Spleen (tissue), 7 donors: ENCODE measurements around the gene KRTAP5-3.

Experiments used
- POLR2A ChIP-seq, 3 donors: fragments of 450-650 bp; IDR thresholded peaks; one replicate each; pipeline ENCODE4 v1.5.1; 2017; ENCODE audit warnings: antibody characterized with exemption in 3 of 3, mild to moderate bottlenecking in 1 of 3
- TF ChIP-seq, protein P1 (sequence below), 11 experiments: fragments of 200-600 bp in 7 of 11; fragments of 450-650 bp in 4 of 11; sonication (generic) in 4 of 11; IDR thresholded peaks in 8 of 11; conservative IDR thresholded peaks in 3 of 11; 1 replicate in 7 of 11; 2 replicates in 4 of 11; pipeline versions ENCODE4 v1.4.0 to v1.8.0; 2016 to 2021; ENCODE audit warnings: antibody characterized with exemption in 11 of 11, inconsistent platforms in 4 of 11, mild to moderate bottlenecking in 1 of 11
- donor health status: DM: no; HTN: no; CAD: no; lungs with moderate emphysema.
- donor health status: DM: no; HTN: no; CAD: no.
- donor health status: DM: no; HTN: no; CAD: no.

DNA sequence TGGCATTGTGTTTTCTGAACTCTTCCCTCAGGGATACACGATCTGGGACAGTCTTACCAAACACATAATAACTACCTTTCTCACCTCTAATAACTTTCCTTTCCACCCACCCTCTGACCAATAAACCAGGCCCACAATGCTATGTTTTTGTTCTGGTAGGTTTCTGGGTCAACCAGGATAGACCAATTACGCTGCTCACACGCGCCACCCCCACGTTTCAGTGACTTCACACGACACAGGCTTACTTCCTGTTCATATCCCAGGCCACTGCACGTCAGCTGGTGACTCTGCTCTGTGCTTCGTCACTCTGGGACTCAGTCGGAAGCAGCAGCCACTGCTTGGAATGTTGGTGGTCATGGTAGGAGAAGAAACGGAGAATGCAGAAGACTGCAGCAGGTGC lies 11.2 kb upstream of the KRTAP5-3 start:
- TF ChIP-seq, protein P1, sequence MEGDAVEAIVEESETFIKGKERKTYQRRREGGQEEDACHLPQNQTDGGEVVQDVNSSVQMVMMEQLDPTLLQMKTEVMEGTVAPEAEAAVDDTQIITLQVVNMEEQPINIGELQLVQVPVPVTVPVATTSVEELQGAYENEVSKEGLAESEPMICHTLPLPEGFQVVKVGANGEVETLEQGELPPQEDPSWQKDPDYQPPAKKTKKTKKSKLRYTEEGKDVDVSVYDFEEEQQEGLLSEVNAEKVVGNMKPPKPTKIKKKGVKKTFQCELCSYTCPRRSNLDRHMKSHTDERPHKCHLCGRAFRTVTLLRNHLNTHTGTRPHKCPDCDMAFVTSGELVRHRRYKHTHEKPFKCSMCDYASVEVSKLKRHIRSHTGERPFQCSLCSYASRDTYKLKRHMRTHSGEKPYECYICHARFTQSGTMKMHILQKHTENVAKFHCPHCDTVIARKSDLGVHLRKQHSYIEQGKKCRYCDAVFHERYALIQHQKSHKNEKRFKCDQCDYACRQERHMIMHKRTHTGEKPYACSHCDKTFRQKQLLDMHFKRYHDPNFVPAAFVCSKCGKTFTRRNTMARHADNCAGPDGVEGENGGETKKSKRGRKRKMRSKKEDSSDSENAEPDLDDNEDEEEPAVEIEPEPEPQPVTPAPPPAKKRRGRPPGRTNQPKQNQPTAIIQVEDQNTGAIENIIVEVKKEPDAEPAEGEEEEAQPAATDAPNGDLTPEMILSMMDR (IDR thresholded peaks at IDR 0.05 in 8 of 11, conservative IDR thresholded peaks at IDR 0.05 in 3 of 11) = no peak
- TF ChIP-seq POLR2A (IDR thresholded peaks at IDR 0.05) = no peak
